ENCODE data around the gene FGGY. TPM values are rescaled to one million over a fixed set of nuclear protein-coding genes. Genes with fewer than 3 reads are reported as not detected.

Gene FGGY
- total RNA-seq, 1 donor from 2014 or later = 9.0 TPM

DNA sequence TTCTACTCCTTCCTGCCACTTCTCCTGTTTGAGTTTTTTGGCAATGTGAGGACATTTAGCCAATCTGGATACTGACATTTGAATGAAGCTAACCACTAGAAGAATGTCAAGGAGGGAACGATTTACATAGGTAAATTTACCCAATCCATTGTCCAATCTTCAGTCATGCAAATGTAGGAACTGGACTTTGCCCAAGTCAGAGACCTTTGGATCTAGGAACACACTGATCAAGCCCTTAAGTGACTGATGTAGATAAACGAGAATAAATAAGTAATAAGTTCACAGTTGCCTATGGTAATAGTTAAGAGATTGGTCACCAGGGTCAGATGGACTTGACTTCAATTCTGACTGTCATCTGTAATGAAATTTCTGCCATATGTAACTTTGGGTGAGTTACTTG lies 177.6 kb downstream of the FGGY start:
- TF ChIP-seq, protein P1, sequence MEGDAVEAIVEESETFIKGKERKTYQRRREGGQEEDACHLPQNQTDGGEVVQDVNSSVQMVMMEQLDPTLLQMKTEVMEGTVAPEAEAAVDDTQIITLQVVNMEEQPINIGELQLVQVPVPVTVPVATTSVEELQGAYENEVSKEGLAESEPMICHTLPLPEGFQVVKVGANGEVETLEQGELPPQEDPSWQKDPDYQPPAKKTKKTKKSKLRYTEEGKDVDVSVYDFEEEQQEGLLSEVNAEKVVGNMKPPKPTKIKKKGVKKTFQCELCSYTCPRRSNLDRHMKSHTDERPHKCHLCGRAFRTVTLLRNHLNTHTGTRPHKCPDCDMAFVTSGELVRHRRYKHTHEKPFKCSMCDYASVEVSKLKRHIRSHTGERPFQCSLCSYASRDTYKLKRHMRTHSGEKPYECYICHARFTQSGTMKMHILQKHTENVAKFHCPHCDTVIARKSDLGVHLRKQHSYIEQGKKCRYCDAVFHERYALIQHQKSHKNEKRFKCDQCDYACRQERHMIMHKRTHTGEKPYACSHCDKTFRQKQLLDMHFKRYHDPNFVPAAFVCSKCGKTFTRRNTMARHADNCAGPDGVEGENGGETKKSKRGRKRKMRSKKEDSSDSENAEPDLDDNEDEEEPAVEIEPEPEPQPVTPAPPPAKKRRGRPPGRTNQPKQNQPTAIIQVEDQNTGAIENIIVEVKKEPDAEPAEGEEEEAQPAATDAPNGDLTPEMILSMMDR (IDR thresholded peaks at IDR 0.05) = no peak
- Mint-ChIP-seq H3K27ac (ENCODE audit: unreplicated experiment) (no peak overlapping the region), H3K27me3 (ENCODE audit: low read depth) (no peaks in the 10 kb centered on the region), H3K4me1 (ENCODE audit: low read depth) (peaks cover 19% of the 10 kb centered on the region), H3K36me3 (ENCODE audit: low read depth) (peaks cover 3% of the 10 kb centered on the region), H3K9me3 (ENCODE audit: low read depth) (peaks cover 9% of the 10 kb centered on the region), H3K4me3 (ENCODE audit: unreplicated experiment) (no peak overlapping the region)
- DNase-seq (ENCODE audit: low spot score) = no peak

GRCh38 chr1:59475737-59476136 lies 178.8 kb downstream of the FGGY start:
- peak overlapping the region; percentile 84 for H3K27ac Mint-ChIP-seq (ENCODE audit: unreplicated experiment)
- H3K4me1 Mint-ChIP-seq (ENCODE audit: low read depth) = peaks cover 19% of the 10 kb centered on the region
- no peaks in the 10 kb centered on the region for H3K9me3 Mint-ChIP-seq (ENCODE audit: low read depth)
- TF ChIP-seq, protein P1 (IDR thresholded peaks at IDR 0.05) = no peak
- DNase-seq (ENCODE audit: low spot score) = no peak
- H3K4me3 Mint-ChIP-seq (ENCODE audit: unreplicated experiment) = no peak overlapping the region
- H3K36me3 Mint-ChIP-seq (ENCODE audit: low read depth) = no peaks in the 10 kb centered on the region
- no peaks in the 10 kb centered on the region for H3K27me3 Mint-ChIP-seq (ENCODE audit: low read depth)

- H3K27ac Mint-ChIP-seq (ENCODE audit: unreplicated experiment) = no peak overlapping the region
- DNase-seq (ENCODE audit: low spot score) = no peak
- no peaks in the 10 kb centered on the region for H3K9me3 Mint-ChIP-seq (ENCODE audit: low read depth)
- H3K27me3 Mint-ChIP-seq (ENCODE audit: low read depth) = no peaks in the 10 kb centered on the region
- H3K4me1 Mint-ChIP-seq (ENCODE audit: low read depth) = peaks cover 27% of the 10 kb centered on the region
- TF ChIP-seq, protein P1 (IDR thresholded peaks at IDR 0.05) = no peak
- no peak overlapping the region for H3K4me3 Mint-ChIP-seq (ENCODE audit: unreplicated experiment)
- no peaks in the 10 kb centered on the region for H3K36me3 Mint-ChIP-seq (ENCODE audit: low read depth)
Observed at GRCh38 chr1:59477286-59477685, 180.4 kb downstream of the FGGY start.

DNA sequence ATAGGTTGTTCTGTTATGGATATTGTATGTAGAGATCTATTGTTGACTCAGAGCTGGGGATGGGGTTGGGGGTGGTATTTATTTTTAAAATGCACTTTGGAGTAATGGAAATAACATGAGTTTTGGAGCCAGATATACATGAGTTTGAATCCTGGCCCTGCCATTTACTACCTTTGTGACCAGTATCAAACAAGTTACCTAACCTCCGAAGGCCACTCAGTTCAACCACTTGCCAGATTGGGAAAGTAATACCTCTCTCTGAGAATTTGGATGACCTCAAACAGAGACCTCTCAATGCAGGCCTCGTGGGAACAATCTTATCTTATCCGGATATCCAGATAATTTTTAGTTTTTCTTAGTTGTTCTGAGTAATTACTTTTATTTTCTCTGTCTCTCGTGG lies 181.0 kb downstream of the FGGY start:
- peaks cover 30% of the 10 kb centered on the region for H3K4me1 Mint-ChIP-seq (ENCODE audit: low read depth)
- no peak overlapping the region for H3K4me3 Mint-ChIP-seq (ENCODE audit: unreplicated experiment)
- no peak overlapping the region for H3K27ac Mint-ChIP-seq (ENCODE audit: unreplicated experiment)
- DNase-seq (ENCODE audit: low spot score) = no peak
- H3K27me3 Mint-ChIP-seq (ENCODE audit: low read depth) = no peaks in the 10 kb centered on the region
- TF ChIP-seq, protein P1 (IDR thresholded peaks at IDR 0.05) = no peak
- no peaks in the 10 kb centered on the region for H3K9me3 Mint-ChIP-seq (ENCODE audit: low read depth)
- no peaks in the 10 kb centered on the region for H3K36me3 Mint-ChIP-seq (ENCODE audit: low read depth)

GRCh38 chr1:59478822-59479221 lies 181.9 kb downstream of the FGGY start:
- TF ChIP-seq, protein P1 (IDR thresholded peaks at IDR 0.05) = no peak
- no peak overlapping the region for H3K27ac Mint-ChIP-seq (ENCODE audit: unreplicated experiment)
- H3K4me1 Mint-ChIP-seq (ENCODE audit: low read depth) = peaks cover 39% of the 10 kb centered on the region
- no peak for DNase-seq (ENCODE audit: low spot score)
- no peak overlapping the region for H3K4me3 Mint-ChIP-seq (ENCODE audit: unreplicated experiment)
- no peaks in the 10 kb centered on the region for H3K27me3 Mint-ChIP-seq (ENCODE audit: low read depth)
- no peaks in the 10 kb centered on the region for H3K36me3 Mint-ChIP-seq (ENCODE audit: low read depth)
- H3K9me3 Mint-ChIP-seq (ENCODE audit: low read depth) = no peaks in the 10 kb centered on the region

Data from chondrocyte (in vitro differentiated cells).